SK-N-SH treated with all-trans-retinoic acid at 6 μM for 48 hours (cell line): ENCODE measurements around the gene ORAI3.

ENCODE experiments used
- ATAC-seq: fragments of 200-7000 bp; cut with Tn5 transposase; 3 replicates; pipeline ENCODE4 v1.9.1; 2020; ENCODE audit warnings: mild to moderate bottlenecking, moderate library complexity
- ARNTL ChIP-seq: fragments of 450-650 bp; formaldehyde crosslinking; IDR thresholded peaks from 2 replicates; pipeline ENCODE4 v1.5.0; 2020; ENCODE audit warnings: low read depth, mild to moderate bottlenecking, moderate library complexity, borderline replicate concordance
- BACH2 ChIP-seq: fragments of 250-450 bp; sonication (Bioruptor Pico); IDR thresholded peaks from 2 replicates; pipeline ENCODE4 v1.9.0; 2021; ENCODE audit warnings: mild to moderate bottlenecking, borderline replicate concordance
- CSDC2 ChIP-seq: fragments of 250-450 bp; sonication (Bioruptor Pico); IDR thresholded peaks from 2 replicates; pipeline ENCODE4 v1.5.0; 2020; ENCODE audit warnings: mild to moderate bottlenecking, moderate library complexity
- ESRRG ChIP-seq: fragments of 250-450 bp; sonication (Bioruptor Pico); IDR thresholded peaks from 2 replicates; pipeline ENCODE4 v1.6.1; 2021; ENCODE audit warnings: mild to moderate bottlenecking
- ISL1 ChIP-seq: fragments of 250-450 bp; sonication (Bioruptor Pico); IDR thresholded peaks from 2 replicates; pipeline ENCODE4 v2.1.2; 2022; ENCODE audit warnings: mild to moderate bottlenecking, moderate library complexity
- OSR1 ChIP-seq: fragments of 250-450 bp; sonication (Bioruptor Pico); IDR thresholded peaks from 2 replicates; pipeline ENCODE4 v1.8.0; 2022; ENCODE audit warnings: moderate library complexity, mild to moderate bottlenecking, inconsistent platforms
- PATZ1 ChIP-seq: fragments of 250-450 bp; sonication (Bioruptor Pico); IDR thresholded peaks from 2 replicates; pipeline ENCODE4 v1.8.0; 2020; ENCODE audit warnings: mild to moderate bottlenecking, moderate library complexity, borderline replicate concordance
- RARB ChIP-seq: fragments of 250-450 bp; sonication (Bioruptor Pico); IDR thresholded peaks from 2 replicates; pipeline ENCODE4 v1.8.0; 2021; ENCODE audit warnings: mild to moderate bottlenecking, moderate library complexity
- SNAI2 ChIP-seq: fragments of 250-450 bp; sonication (Bioruptor Pico); IDR thresholded peaks from 2 replicates; pipeline ENCODE4 v1.5.0; 2020; ENCODE audit warnings: mild to moderate bottlenecking, moderate library complexity
- TCF4 ChIP-seq: fragments of 250-450 bp; sonication (Bioruptor Pico); IDR thresholded peaks from 2 replicates; pipeline ENCODE4 v1.8.0; 2021; ENCODE audit warnings: mild to moderate bottlenecking, moderate library complexity, borderline replicate concordance
- TOX ChIP-seq: fragments of 250-450 bp; sonication (Bioruptor Pico); IDR thresholded peaks from 2 replicates; pipeline ENCODE4 v1.8.0; 2021; ENCODE audit warnings: mild to moderate bottlenecking, moderate library complexity, borderline replicate concordance
- TSHZ2 ChIP-seq: fragments of 250-450 bp; sonication (Bioruptor Pico); IDR thresholded peaks from 2 replicates; pipeline ENCODE4 v1.5.0; 2020; ENCODE audit warnings: mild to moderate bottlenecking, moderate library complexity
- ZC3H10 ChIP-seq: fragments of 250-450 bp; sonication (Bioruptor Pico); IDR thresholded peaks from 2 replicates; pipeline ENCODE4 v1.5.1; 2021; ENCODE audit warnings: mild to moderate bottlenecking, moderate library complexity
- ZFP3 ChIP-seq: fragments of 250-450 bp; sonication (Bioruptor Pico); IDR thresholded peaks from 2 replicates; pipeline ENCODE4 v1.5.0; 2020; ENCODE audit warnings: mild to moderate bottlenecking, moderate library complexity
- ZFP30 ChIP-seq: fragments of 450-650 bp; formaldehyde crosslinking; IDR thresholded peaks from 2 replicates; pipeline ENCODE4 v1.5.0; 2022; ENCODE audit warnings: mild to moderate bottlenecking, moderate library complexity
- ZNF565 ChIP-seq: fragments of 450-650 bp; formaldehyde crosslinking; conservative IDR thresholded peaks from 2 replicates; pipeline ENCODE4 v1.5.0; 2020; ENCODE audit warnings: low read depth, mild to moderate bottlenecking, moderate library complexity
- ZNF70 ChIP-seq: fragments of 450-650 bp; formaldehyde crosslinking; IDR thresholded peaks from 2 replicates; pipeline ENCODE4 v1.5.0; 2020; ENCODE audit warnings: mild to moderate bottlenecking, moderate library complexity
- ZNF8 ChIP-seq: fragments of 450-650 bp; formaldehyde crosslinking; IDR thresholded peaks from 2 replicates; pipeline ENCODE4 v1.5.0; 2020; ENCODE audit warnings: mild to moderate bottlenecking, moderate library complexity
- TF ChIP-seq, protein P1 (sequence below): fragments of 250-450 bp; sonication (Bioruptor Pico); IDR thresholded peaks from 2 replicates; pipeline ENCODE4 v1.8.0; 2021; ENCODE audit warnings: low read depth, mild to moderate bottlenecking, moderate library complexity, borderline replicate concordance
- TF ChIP-seq, protein P2 (sequence below): fragments of 250-450 bp; sonication (Bioruptor Pico); IDR thresholded peaks from 2 replicates; pipeline ENCODE4 v1.5.1; 2020; ENCODE audit warnings: low read depth, mild to moderate bottlenecking, moderate library complexity
- TF ChIP-seq, protein P3 (sequence below): fragments of 250-450 bp; sonication (Bioruptor Pico); IDR thresholded peaks from 2 replicates; pipeline ENCODE4 v1.5.1; 2021; ENCODE audit warnings: mild to moderate bottlenecking, moderate library complexity

The ORAI3 gene

GRCh38 chr16:30903596-30903995, 45.3 kb upstream of the ORAI3 start:
- ATAC-seq, result peak; percentile 43
- no peak for TF ChIP-seq BACH2 (CRISPR knock-in tag)
- no peak for TF ChIP-seq TCF4 (CRISPR knock-in tag)
- TF ChIP-seq, protein P1, sequence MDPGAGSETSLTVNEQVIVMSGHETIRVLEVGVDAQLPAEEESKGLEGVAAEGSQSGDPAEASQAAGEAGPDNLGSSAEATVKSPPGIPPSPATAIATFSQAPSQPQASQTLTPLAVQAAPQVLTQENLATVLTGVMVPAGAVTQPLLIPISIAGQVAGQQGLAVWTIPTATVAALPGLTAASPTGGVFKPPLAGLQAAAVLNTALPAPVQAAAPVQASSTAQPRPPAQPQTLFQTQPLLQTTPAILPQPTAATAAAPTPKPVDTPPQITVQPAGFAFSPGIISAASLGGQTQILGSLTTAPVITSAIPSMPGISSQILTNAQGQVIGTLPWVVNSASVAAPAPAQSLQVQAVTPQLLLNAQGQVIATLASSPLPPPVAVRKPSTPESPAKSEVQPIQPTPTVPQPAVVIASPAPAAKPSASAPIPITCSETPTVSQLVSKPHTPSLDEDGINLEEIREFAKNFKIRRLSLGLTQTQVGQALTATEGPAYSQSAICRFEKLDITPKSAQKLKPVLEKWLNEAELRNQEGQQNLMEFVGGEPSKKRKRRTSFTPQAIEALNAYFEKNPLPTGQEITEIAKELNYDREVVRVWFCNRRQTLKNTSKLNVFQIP (CRISPR knock-in tag), result no peak
- TF ChIP-seq ZNF565, result no peak
- TF ChIP-seq, all 23 proteins: peak for 0

DNA sequence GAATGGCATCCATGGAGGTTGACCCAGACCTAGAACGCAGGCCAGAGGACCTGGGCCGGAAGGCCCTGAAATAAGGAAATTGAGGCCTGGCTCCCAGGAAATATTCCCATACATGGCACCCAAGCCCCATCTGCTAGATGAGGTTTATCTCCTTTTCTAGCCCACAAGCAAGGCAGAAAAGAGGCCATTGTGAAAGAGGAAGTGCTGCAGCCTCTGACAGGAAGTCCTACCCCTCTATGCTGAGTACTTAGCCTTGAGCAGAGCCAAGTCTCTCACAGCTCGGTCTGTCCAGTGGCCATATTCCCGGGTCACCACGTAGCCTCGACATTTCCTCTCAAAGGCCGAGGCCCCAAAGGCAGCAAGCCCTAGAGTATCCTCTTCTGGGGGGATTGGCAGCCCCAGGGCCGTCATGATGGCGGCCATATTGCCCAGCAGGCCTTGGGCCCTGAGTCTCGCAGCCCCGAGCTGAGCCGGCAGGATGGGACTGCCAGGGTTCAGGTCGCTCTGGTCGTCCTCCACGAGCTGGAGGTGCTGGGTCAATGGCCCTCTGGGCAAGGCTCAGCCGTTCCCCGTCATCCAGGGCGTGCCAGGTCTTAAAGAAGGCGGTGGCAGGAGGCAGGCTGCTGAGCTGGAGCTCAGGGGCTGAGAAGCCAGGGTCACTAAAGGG, 44.6 kb upstream of the ORAI3 start:
- no peak for TF ChIP-seq ZNF8 (CRISPR knock-in tag)
- TF ChIP-seq OSR1, result no peak
- no peak for TF ChIP-seq ARNTL (CRISPR knock-in tag)
- no peak for TF ChIP-seq RARB (CRISPR knock-in tag)
- no peak for TF ChIP-seq PATZ1 (CRISPR knock-in tag)
- TF ChIP-seq TSHZ2 (CRISPR knock-in tag), result no peak
- TF ChIP-seq TOX (CRISPR knock-in tag), result no peak
- TF ChIP-seq ZFP30 (CRISPR knock-in tag), result no peak
- no peak for TF ChIP-seq ISL1 (CRISPR knock-in tag)
- TF ChIP-seq ESRRG (CRISPR knock-in tag), result no peak
- TF ChIP-seq, protein P2, sequence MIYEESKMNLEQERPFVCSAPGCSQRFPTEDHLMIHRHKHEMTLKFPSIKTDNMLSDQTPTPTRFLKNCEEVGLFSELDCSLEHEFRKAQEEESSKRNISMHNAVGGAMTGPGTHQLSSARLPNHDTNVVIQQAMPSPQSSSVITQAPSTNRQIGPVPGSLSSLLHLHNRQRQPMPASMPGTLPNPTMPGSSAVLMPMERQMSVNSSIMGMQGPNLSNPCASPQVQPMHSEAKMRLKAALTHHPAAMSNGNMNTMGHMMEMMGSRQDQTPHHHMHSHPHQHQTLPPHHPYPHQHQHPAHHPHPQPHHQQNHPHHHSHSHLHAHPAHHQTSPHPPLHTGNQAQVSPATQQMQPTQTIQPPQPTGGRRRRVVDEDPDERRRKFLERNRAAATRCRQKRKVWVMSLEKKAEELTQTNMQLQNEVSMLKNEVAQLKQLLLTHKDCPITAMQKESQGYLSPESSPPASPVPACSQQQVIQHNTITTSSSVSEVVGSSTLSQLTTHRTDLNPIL, result no peak
- TF ChIP-seq ZC3H10 (CRISPR knock-in tag), result no peak
- no peak for TF ChIP-seq SNAI2 (CRISPR knock-in tag)
- no peak for TF ChIP-seq BACH2 (CRISPR knock-in tag)
- TF ChIP-seq, protein P1 (CRISPR knock-in tag), result no peak
- TF ChIP-seq ZNF565, result no peak
- no peak for TF ChIP-seq ZFP3
- no peak for TF ChIP-seq ZNF70 (CRISPR knock-in tag)
- ATAC-seq, result no peak

GRCh38 chr16:30907064-30907463, 41.8 kb upstream of the ORAI3 start:
- TF ChIP-seq BACH2 (CRISPR knock-in tag) (no peak), ARNTL (CRISPR knock-in tag) (no peak), ZFP30 (CRISPR knock-in tag) (no peak), CSDC2 (CRISPR knock-in tag) (no peak)
- TF ChIP-seq, protein P2, result no peak
- TF ChIP-seq, protein P3, sequence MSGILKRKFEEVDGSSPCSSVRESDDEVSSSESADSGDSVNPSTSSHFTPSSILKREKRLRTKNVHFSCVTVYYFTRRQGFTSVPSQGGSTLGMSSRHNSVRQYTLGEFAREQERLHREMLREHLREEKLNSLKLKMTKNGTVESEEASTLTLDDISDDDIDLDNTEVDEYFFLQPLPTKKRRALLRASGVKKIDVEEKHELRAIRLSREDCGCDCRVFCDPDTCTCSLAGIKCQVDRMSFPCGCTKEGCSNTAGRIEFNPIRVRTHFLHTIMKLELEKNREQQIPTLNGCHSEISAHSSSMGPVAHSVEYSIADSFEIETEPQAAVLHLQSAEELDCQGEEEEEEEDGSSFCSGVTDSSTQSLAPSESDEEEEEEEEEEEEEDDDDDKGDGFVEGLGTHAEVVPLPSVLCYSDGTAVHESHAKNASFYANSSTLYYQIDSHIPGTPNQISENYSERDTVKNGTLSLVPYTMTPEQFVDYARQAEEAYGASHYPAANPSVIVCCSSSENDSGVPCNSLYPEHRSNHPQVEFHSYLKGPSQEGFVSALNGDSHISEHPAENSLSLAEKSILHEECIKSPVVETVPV (CRISPR knock-in tag), result no peak
- ATAC-seq, result no peak
